Measurements from ENCODE around the gene NPAP1. TPM values are rescaled to one million over a fixed set of nuclear protein-coding genes. Genes with fewer than 3 reads are reported as not detected.

NPAP1 gene
- total RNA-seq, 3 donors from 2014 or later, result not detected

- no peak for ATAC-seq
- H3K36me3 Mint-ChIP-seq (ENCODE audit: insufficient read depth), result no peaks in the 10 kb centered on the region
Observed at GRCh38 chr15:24718289-24719082, 42.9 kb downstream of the NPAP1 start.

DNA sequence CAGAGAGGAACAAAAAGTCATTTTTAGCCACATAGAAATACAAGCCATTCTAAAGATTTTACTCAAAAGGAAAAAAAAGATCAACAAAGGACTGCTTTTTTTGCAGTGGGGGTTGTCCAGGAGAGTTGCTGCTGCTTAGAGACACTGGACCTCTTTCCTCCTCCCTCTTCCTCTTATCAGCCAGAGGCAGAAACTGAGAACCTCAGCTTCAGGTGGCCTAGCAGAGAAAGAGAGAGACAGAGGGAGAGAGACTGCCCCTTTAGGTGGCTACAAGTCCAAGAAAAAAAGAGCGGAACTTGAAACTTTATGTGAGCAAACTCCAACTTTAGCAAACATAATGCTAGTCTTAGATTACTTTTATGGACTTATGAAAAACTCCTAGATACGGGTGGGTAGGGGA, 54.2 kb downstream of the NPAP1 start:
- no peaks in the 10 kb centered on the region for H3K27me3 Mint-ChIP-seq (ENCODE audit: low read depth)
- H3K4me3 Mint-ChIP-seq, result no peak overlapping the region
- no peak for ATAC-seq
- H3K4me1 Mint-ChIP-seq (ENCODE audit: low read depth), result no peaks in the 10 kb centered on the region
- DNase-seq, result no peak
- peaks cover 9% of the 10 kb centered on the region for H3K9me3 Mint-ChIP-seq
- H3K36me3 Mint-ChIP-seq (ENCODE audit: insufficient read depth), result no peaks in the 10 kb centered on the region

More at GRCh38 chr15:24718289-24719082, 42.9 kb downstream of the NPAP1 start:
- H3K4me1 Mint-ChIP-seq (ENCODE audit: low read depth), result no peaks in the 10 kb centered on the region
- no peak for DNase-seq
- no peak overlapping the region for H3K4me3 Mint-ChIP-seq
- no peaks in the 10 kb centered on the region for H3K27me3 Mint-ChIP-seq (ENCODE audit: low read depth)
- H3K9me3 Mint-ChIP-seq, result peaks cover 31% of the 10 kb centered on the region

Data from activated T-cell treated with anti-CD3 and anti-CD28 coated beads, Interleukin-2, amount 50 U/mL, for 4 hours (primary cell).